Stimulated activated CD8-positive, alpha-beta memory T cell treated with anti-CD3 and anti-CD28 coated beads, Interleukin-4, amount 100 ng/mL, for 4 hours (primary cell): ENCODE measurements around the gene PREB.
"Not testable (repeated sequence)": the region's sequence is repeated elsewhere in the genome, so short reads cannot be mapped to it uniquely, and the experiment has no call there.

Source experiments
- DNase-seq, 2 donors: peaks; one replicate each; pipeline ENCODE4 v3.0.0-alpha.2; 2020; ENCODE audit warnings: low read depth in 2 of 2, low spot score in 1 of 2

PREB gene

GRCh38 chr2:27133905-27134780, at the start of gene PREB:
PREB (minus strand) TSS chr2:27134636; CDS start chr2:27134421, 215 bp downstream.
- DNase-seq: peak; percentile 97

- DNase-seq: no peak
Observed at GRCh38 chr2:27184115-27184514, 49.7 kb upstream of the PREB start.

GRCh38 chr2:27182346-27182745, 47.9 kb upstream of the PREB start:
- no peak for DNase-seq

GRCh38 chr2:27179344-27180000, 45.0 kb upstream of the PREB start:
- DNase-seq: no peak

- DNase-seq: no peak
Observed at GRCh38 chr2:27178469-27178868, 44.0 kb upstream of the PREB start.

GRCh38 chr2:27177441-27178351, 43.3 kb upstream of the PREB start:
- DNase-seq: no peak

GRCh38 chr2:27175781-27176180, 41.3 kb upstream of the PREB start:
- not testable (repeated sequence) for DNase-seq

GRCh38 chr2:27175330-27175729, 40.9 kb upstream of the PREB start:
- DNase-seq: no peak

- no peak for DNase-seq
Observed at GRCh38 chr2:27174638-27175037, 40.2 kb upstream of the PREB start.

- no peak for DNase-seq
Observed at GRCh38 chr2:27171351-27171848, 37.0 kb upstream of the PREB start.

GRCh38 chr2:27170581-27171337, 36.3 kb upstream of the PREB start:
- DNase-seq: no peak

- no peak for DNase-seq
Observed at GRCh38 chr2:27164960-27165763, 30.7 kb upstream of the PREB start.

GRCh38 chr2:27162151-27163121, 28.0 kb upstream of the PREB start:
- DNase-seq: no peak

- no peak for DNase-seq
Observed at GRCh38 chr2:27160191-27160590, 25.8 kb upstream of the PREB start.

GRCh38 chr2:27159271-27159670, 24.8 kb upstream of the PREB start:
- DNase-seq: no peak

- no peak for DNase-seq
Observed at GRCh38 chr2:27158468-27158867, 24.0 kb upstream of the PREB start.

- no peak for DNase-seq
Observed at GRCh38 chr2:27155069-27155520, 20.7 kb upstream of the PREB start.

GRCh38 chr2:27154488-27154887, 20.1 kb upstream of the PREB start:
- no peak for DNase-seq
